ENCODE measurements around the gene NPIPA8.
"Not testable (repeated sequence)": the region's sequence is repeated elsewhere in the genome, so short reads cannot be mapped to it uniquely, and the experiment has no call there.

Gene NPIPA8

DNA sequence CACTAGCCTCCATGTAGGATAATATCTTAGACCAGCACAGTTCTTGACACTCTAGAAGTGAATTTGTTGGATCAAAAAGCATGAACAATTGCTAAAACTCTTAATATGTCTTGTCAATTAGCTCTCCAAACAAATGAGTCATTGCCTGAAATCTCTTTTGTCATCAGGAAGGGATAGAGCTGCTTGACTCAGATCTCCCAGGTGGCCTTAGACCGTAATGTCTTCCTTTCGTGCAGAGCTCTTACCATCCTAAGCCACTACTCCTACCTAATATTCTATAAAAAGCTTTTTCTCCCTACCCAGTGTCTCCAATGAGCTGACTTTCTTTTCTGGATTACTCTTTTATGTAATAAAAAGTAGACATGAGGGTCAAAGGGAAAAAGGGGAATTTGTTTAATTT, 66.4 kb downstream of the NPIPA8 start:
- not testable (repeated sequence) for DNase-seq

Data from CD4-positive, alpha-beta T cell treated with Interleukin-17A for 1 hour (primary cell).